ENCODE data around the gene PLEKHM2.

- TF ChIP-seq, protein P1, sequence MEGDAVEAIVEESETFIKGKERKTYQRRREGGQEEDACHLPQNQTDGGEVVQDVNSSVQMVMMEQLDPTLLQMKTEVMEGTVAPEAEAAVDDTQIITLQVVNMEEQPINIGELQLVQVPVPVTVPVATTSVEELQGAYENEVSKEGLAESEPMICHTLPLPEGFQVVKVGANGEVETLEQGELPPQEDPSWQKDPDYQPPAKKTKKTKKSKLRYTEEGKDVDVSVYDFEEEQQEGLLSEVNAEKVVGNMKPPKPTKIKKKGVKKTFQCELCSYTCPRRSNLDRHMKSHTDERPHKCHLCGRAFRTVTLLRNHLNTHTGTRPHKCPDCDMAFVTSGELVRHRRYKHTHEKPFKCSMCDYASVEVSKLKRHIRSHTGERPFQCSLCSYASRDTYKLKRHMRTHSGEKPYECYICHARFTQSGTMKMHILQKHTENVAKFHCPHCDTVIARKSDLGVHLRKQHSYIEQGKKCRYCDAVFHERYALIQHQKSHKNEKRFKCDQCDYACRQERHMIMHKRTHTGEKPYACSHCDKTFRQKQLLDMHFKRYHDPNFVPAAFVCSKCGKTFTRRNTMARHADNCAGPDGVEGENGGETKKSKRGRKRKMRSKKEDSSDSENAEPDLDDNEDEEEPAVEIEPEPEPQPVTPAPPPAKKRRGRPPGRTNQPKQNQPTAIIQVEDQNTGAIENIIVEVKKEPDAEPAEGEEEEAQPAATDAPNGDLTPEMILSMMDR (IDR thresholded peaks at IDR 0.05; ENCODE audit: borderline replicate concordance, extremely low read depth, low read length, poor library complexity, severe bottlenecking), result no peak
- no peak for TF ChIP-seq EZH2 (IDR thresholded peaks at IDR 0.05; ENCODE audit: borderline replicate concordance, low read depth, low read length, severe bottlenecking)
Observed at GRCh38 chr1:15758343-15758931, 74.3 kb downstream of the PLEKHM2 start, which contains the start of gene FBLIM1.

All from DND-41 (cell line).